IMR-90 (cell line): ENCODE results near the gene TMED8. TPM values are rescaled to one million over a fixed set of nuclear protein-coding genes. Genes with fewer than 3 reads are reported as not detected.
A peak's percentile ranks its signal among the peaks of the same experiment; 100 is the strongest.

Source experiments
- ATAC-seq: fragments of 200-7000 bp; cut with Tn5 transposase; 2 replicates; pipeline ENCODE4 v1.9.1; 2020; ENCODE audit warnings: low read depth, mild to moderate bottlenecking, moderate library complexity
- BruUV-seq: library from RNA; stranded (reverse); fragments of 400-500 nt; replicated peaks from 2 replicates; lab custom pipeline; 2021; lab: Mats Ljungman, UMichigan
- CTCF ChIA-PET: fragments of 300-600 bp; formaldehyde crosslinking; extraction: SDS; loops from one replicate; lab custom pipeline; 2021; ENCODE audit warnings: antibody characterized with exemption; lab: Yijun Ruan, JAX
- POLR2A ChIA-PET: fragments of 300-600 bp; sonication (Branson Sonifier 250); formaldehyde crosslinking; loops from one replicate; lab custom pipeline; 2022; ENCODE audit warnings: antibody characterized with exemption; ENCODE audit not compliant: unreplicated experiment; lab: Charles Lee
- DNase-seq: peaks from one replicate; pipeline ENCODE4 v3.0.0; 2013
- H2AFZ ChIP-seq: replicated peaks from 2 replicates; pipeline ENCODE3; 2013; ENCODE audit warnings: low read length, mild to moderate bottlenecking; ENCODE audit not compliant: poor library complexity
- H2AK5ac ChIP-seq: 2 replicates; pipeline ENCODE4 v1.6.1; 2013; ENCODE audit warnings: low read depth, low read length, inconsistent platforms
- H2AK9ac ChIP-seq: replicated peaks from 2 replicates; pipeline ENCODE3; 2013; ENCODE audit warnings: mild to moderate bottlenecking, low read depth, low read length, moderate library complexity; ENCODE audit not compliant: poor library complexity
- H2BK120ac ChIP-seq: 2 replicates; pipeline ENCODE4 v1.6.1; 2013; ENCODE audit warnings: low read depth, low read length, inconsistent platforms
- H2BK15ac ChIP-seq: 3 replicates; pipeline ENCODE4 v1.6.1; 2013; ENCODE audit warnings: low read depth, low read length, inconsistent platforms
- H2BK20ac ChIP-seq: 2 replicates; pipeline ENCODE4 v1.6.1; 2013; ENCODE audit warnings: low read depth, mild to moderate bottlenecking, inconsistent platforms, low read length, moderate library complexity
- H2BK5ac ChIP-seq: 2 replicates; pipeline ENCODE4 v1.6.1; 2013; ENCODE audit warnings: mild to moderate bottlenecking, low read depth, low read length, inconsistent platforms; ENCODE audit not compliant: poor library complexity, severe bottlenecking
- H3K14ac ChIP-seq: replicated peaks from 2 replicates; pipeline ENCODE4 v1.6.1; 2013; ENCODE audit warnings: low read depth, low read length, inconsistent platforms
- H3K18ac ChIP-seq: 2 replicates; pipeline ENCODE4 v1.6.1; 2013; ENCODE audit warnings: low read depth, low read length, control low read depth
- H3K23ac ChIP-seq: 2 replicates; pipeline ENCODE4 v1.6.1; 2013; ENCODE audit warnings: low read depth, low read length, inconsistent platforms
- H3K27ac ChIP-seq: 2 replicates; pipeline ENCODE4 v1.5.1; 2013; ENCODE audit warnings: mild to moderate bottlenecking, control low read depth, low read length; ENCODE audit not compliant: insufficient read depth
- H3K27me3 ChIP-seq: 2 replicates; pipeline ENCODE4 v1.6.1; 2013; ENCODE audit warnings: low read length; ENCODE audit not compliant: control insufficient read depth, insufficient read depth
- H3K36me3 ChIP-seq: 2 replicates; pipeline ENCODE4 v1.6.1; 2013; ENCODE audit warnings: low read length, mixed read lengths; ENCODE audit not compliant: control insufficient read depth, insufficient read depth
- H3K4ac ChIP-seq: 2 replicates; pipeline ENCODE4 v1.6.1; 2013; ENCODE audit warnings: low read depth, low read length, inconsistent platforms
- H3K4me1 ChIP-seq: 2 replicates; pipeline ENCODE4 v1.6.1; 2013; ENCODE audit warnings: low read length, mixed read lengths; ENCODE audit not compliant: control insufficient read depth, insufficient read depth
- H3K4me2 ChIP-seq: 2 replicates; pipeline ENCODE4 v1.6.1; 2013; ENCODE audit warnings: low read depth, mild to moderate bottlenecking, control low read depth, low read length, moderate library complexity
- H3K4me3 ChIP-seq: 2 replicates; pipeline ENCODE4 v1.5.1; 2013; ENCODE audit warnings: low read depth, mild to moderate bottlenecking, control low read depth, low read length, moderate library complexity; ENCODE audit not compliant: insufficient read depth
- H3K56ac ChIP-seq: 2 replicates; pipeline ENCODE4 v1.6.1; 2013; ENCODE audit warnings: low read length, inconsistent platforms; ENCODE audit not compliant: insufficient read depth; ENCODE audit errors: extremely low read depth
- H3K79me1 ChIP-seq, 2 experiments: 2 replicates each; pipeline ENCODE4 v1.6.1; 2013; ENCODE audit warnings: low read length in 2 of 2, inconsistent platforms in 1 of 2, low read depth in 1 of 2
- H3K9ac ChIP-seq: 2 replicates; pipeline ENCODE4 v1.6.1; 2013; ENCODE audit warnings: low read depth, low read length, control low read depth
- H3K9me1 ChIP-seq: 2 replicates; pipeline ENCODE4 v1.6.1; 2013; ENCODE audit warnings: low read length, inconsistent platforms; ENCODE audit not compliant: insufficient read depth
- H3K9me3 ChIP-seq: 2 replicates; pipeline ENCODE4 v1.6.1; 2013; ENCODE audit warnings: low read length; ENCODE audit not compliant: control insufficient read depth, insufficient read depth
- H4K20me1 ChIP-seq: 2 replicates; pipeline ENCODE4 v1.6.1; 2013; ENCODE audit warnings: low read length, inconsistent platforms; ENCODE audit not compliant: insufficient read depth
- H4K5ac ChIP-seq: 2 replicates; pipeline ENCODE4 v1.6.1; 2013; ENCODE audit warnings: mild to moderate bottlenecking, low read depth, low read length, control low read depth
- H4K8ac ChIP-seq, 2 experiments: 2 replicates each; pipeline ENCODE4 v1.6.1; 2013; ENCODE audit warnings: low read depth in 2 of 2, low read length in 2 of 2, control low read depth in 1 of 2, inconsistent platforms in 1 of 2
- H4K91ac ChIP-seq: 2 replicates; pipeline ENCODE4 v1.6.1; 2013; ENCODE audit warnings: low read depth, low read length, inconsistent platforms; ENCODE audit not compliant: insufficient read depth
- BHLHE40 ChIP-seq: fragments of 150-350 bp; IDR thresholded peaks from 2 replicates; pipeline ENCODE4 v1.6.1; 2016; ENCODE audit warnings: mild to moderate bottlenecking, low read depth, low read length
- CEBPB ChIP-seq: IDR thresholded peaks from 2 replicates; pipeline ENCODE4 v1.6.1; 2012; ENCODE audit warnings: low read depth, low read length, improper control_type of control experiment
- CHD1 ChIP-seq: IDR thresholded peaks from 2 replicates; pipeline ENCODE4 v1.6.1; 2012; ENCODE audit warnings: low read depth, low read length, improper control_type of control experiment
- ELK1 ChIP-seq: fragments of 150-350 bp; IDR thresholded peaks from 2 replicates; pipeline ENCODE4 v1.6.1; 2016; ENCODE audit warnings: low read depth, mild to moderate bottlenecking, low read length, moderate library complexity, borderline replicate concordance
- FOS ChIP-seq: fragments of 150-350 bp; IDR thresholded peaks from 2 replicates; pipeline ENCODE4 v1.6.1; 2016; ENCODE audit warnings: low read depth, low read length
- MAFK ChIP-seq: IDR thresholded peaks from 2 replicates; pipeline ENCODE4 v1.6.1; 2012; ENCODE audit warnings: low read depth, low read length, improper control_type of control experiment
- MAZ ChIP-seq: IDR thresholded peaks from 2 replicates; pipeline ENCODE4 v1.6.1; 2012; ENCODE audit warnings: low read depth, mild to moderate bottlenecking, low read length, improper control_type of control experiment, moderate library complexity, borderline replicate concordance
- MXI1 ChIP-seq: IDR thresholded peaks from 2 replicates; pipeline ENCODE4 v1.6.1; 2012; ENCODE audit warnings: low read depth, mild to moderate bottlenecking, low read length, moderate library complexity, borderline replicate concordance
- NFE2L2 ChIP-seq: fragments of 150-350 bp; IDR thresholded peaks from 2 replicates; pipeline ENCODE4 v1.6.1; 2016; ENCODE audit warnings: low read depth, mild to moderate bottlenecking, low read length
- POLR2A ChIP-seq: IDR thresholded peaks from 2 replicates; pipeline ENCODE4 v1.6.1; 2012; ENCODE audit warnings: mild to moderate bottlenecking, low read depth, low read length
- RAD21 ChIP-seq: IDR thresholded peaks from 2 replicates; pipeline ENCODE4 v1.6.1; 2012; ENCODE audit warnings: low read length, improper control_type of control experiment
- RCOR1 ChIP-seq: IDR thresholded peaks from 2 replicates; pipeline ENCODE4 v1.6.1; 2012; ENCODE audit warnings: mild to moderate bottlenecking, low read length, improper control_type of control experiment; ENCODE audit not compliant: insufficient replicate concordance
- RFX5 ChIP-seq: IDR thresholded peaks from 2 replicates; pipeline ENCODE4 v1.8.0; 2012; ENCODE audit warnings: low read depth, mild to moderate bottlenecking, low read length, moderate library complexity
- SMC3 ChIP-seq: fragments of 150-350 bp; IDR thresholded peaks from 2 replicates; pipeline ENCODE4 v1.6.1; 2016; ENCODE audit warnings: low read depth, mild to moderate bottlenecking, antibody characterized with exemption, low read length, moderate library complexity
- USF2 ChIP-seq: fragments of 150-350 bp; IDR thresholded peaks from 2 replicates; pipeline ENCODE4 v1.6.1; 2017; ENCODE audit warnings: mild to moderate bottlenecking, antibody characterized with exemption, low read length, low read depth
- WGBS, 2 experiments: methylation state at CpG; one replicate each; pipeline versions ENCODE4 v1.1.5 to v1.1.7; 2013; ENCODE audit warnings: missing lambda C conversion rate in 2 of 2; ENCODE audit not compliant: insufficient read length in 1 of 2; ENCODE audit errors: extremely low coverage in 2 of 2; 5-methylcytosine and 5-hydroxymethylcytosine counted together
- dilution Hi-C: fragments of 300-500 bp; cut with HindIII; formaldehyde crosslinking; loops from one replicate; pipeline ENCODE4 v1.14.3; 2018; ENCODE audit warnings: low sequenced_read_pairs; ENCODE audit not compliant: unreplicated experiment
- in situ Hi-C: fragments of 300-500 bp; cut with MboI; formaldehyde crosslinking; loops from 3 replicates; pipeline ENCODE4 v1.14.3; 2019; ENCODE audit warnings: low sequenced_read_pairs, inconsistent platforms, mixed read lengths
- intact Hi-C: fragments of 100-400 bp; cut with micrococcal nuclease; formaldehyde crosslinking; loops from 2 replicates; pipeline ENCODE4 v1.10.0; 2022
- polyA plus RNA-seq, 3 experiments: library from polyadenylated mRNA; depleted of rRNA; stranded (reverse); fragments of >200 nt; gene quantifications; 2 replicates each; pipeline ENCODE4 v1.2.3, GENCODE V29; 2012; ENCODE audit warnings: low replicate concordance in 1 of 3
- total RNA-seq: library from RNA; depleted of rRNA; stranded (reverse); fragments of >200 nt; gene quantifications from 2 replicates; pipeline ENCODE4 v1.2.3, GENCODE V29; 2012
- TF ChIP-seq, protein P1 (sequence below): conservative IDR thresholded peaks from 2 replicates; pipeline ENCODE4 v1.5.1; 2012; ENCODE audit warnings: mild to moderate bottlenecking, low read depth, low read length, improper control_type of control experiment

TMED8 gene
- total and polyA plus RNA-seq, 2 of the 4 experiments (the other 2 are of a cell fraction), result 2.2 to 5.0 TPM

DNA sequence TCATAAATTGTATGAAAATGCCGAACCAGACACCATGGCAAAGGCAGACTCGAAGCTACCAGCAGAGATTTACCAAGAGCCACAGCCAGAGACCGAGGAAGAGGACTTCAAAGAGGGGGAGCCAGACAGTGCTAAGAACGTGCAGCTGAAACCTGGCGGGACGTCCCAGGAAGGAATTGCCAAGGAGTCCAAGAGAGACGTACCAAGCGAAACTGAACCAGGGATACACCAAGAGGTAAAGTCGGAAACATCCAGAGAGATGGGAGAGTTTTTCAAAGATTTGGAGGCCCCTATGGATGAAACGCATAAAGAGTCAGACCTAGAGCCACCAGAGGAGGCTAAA is 579 bp upstream of the TMED8 start:
- intact Hi-C loops, result loop anchor here (1.0 to 2.0 kb wide), 2 partner anchors 57 to 80 kb away; partner anchors contain the start of genes GSTZ1, POMT2 and VIPAS39

More for the DNA sequence above, 579 bp upstream of the TMED8 start:
- Histone ChIP-seq H3K9ac (peak overlapping the region; percentile 31), H3K23ac (no peak overlapping the region), H3K36me3 (no peaks in the 10 kb centered on the region), H4K5ac (no peak overlapping the region; the same call in 1 of the 2 replicates), H4K91ac (no peak overlapping the region), H4K8ac (peak overlapping the region; percentile 77 to 83; a peak in 3 of 4 replicates), H3K9me3 (no peaks in the 10 kb centered on the region), H3K18ac (no peak overlapping the region), H4K20me1 (no peaks in the 10 kb centered on the region), H2BK20ac (no peak overlapping the region), H2AK9ac (no peak overlapping the region), H3K27ac (no peak overlapping the region; the same call in 1 of the 2 replicates), H3K56ac (no peak overlapping the region), H2BK5ac (no peak overlapping the region), H3K27me3 (peaks cover 7% of the 10 kb centered on the region), H2AFZ (peak overlapping the region; percentile 96), H2BK15ac (no peak overlapping the region), H2BK120ac (no peak overlapping the region), H2AK5ac (no peak overlapping the region), H3K4me1 (no peaks in the 10 kb centered on the region), H3K14ac (no peak overlapping the region), H3K4ac (no peak overlapping the region), H3K4me2 (peak overlapping the region; percentile 70), H3K9me1 (peaks cover 3% of the 10 kb centered on the region), H3K4me3 (peak overlapping the region; percentile 86), H3K79me1 (peaks cover 7 to 13% of the 10 kb centered on the region in 2 experiments; a peak in 3 of 4 replicates)
- WGBS, 2 experiments, result 2% methylated on average over 6 of the region's 10 CpGs; no CpG with 5 or more reads in 1 of the 2 experiments
- DNase-seq (no peak), ATAC-seq (peak; percentile 9)
- TF ChIP-seq RFX5 (no peak), FOS (no peak), RCOR1 (no peak), MAZ (no peak), RAD21 (no peak), BHLHE40 (no peak), CHD1 (no peak), MAFK (no peak), NFE2L2 (no peak), MXI1 (no peak), POLR2A (no peak), USF2 (no peak), CEBPB (no peak), ELK1 (no peak), SMC3 (no peak)
- TF ChIP-seq, protein P1, sequence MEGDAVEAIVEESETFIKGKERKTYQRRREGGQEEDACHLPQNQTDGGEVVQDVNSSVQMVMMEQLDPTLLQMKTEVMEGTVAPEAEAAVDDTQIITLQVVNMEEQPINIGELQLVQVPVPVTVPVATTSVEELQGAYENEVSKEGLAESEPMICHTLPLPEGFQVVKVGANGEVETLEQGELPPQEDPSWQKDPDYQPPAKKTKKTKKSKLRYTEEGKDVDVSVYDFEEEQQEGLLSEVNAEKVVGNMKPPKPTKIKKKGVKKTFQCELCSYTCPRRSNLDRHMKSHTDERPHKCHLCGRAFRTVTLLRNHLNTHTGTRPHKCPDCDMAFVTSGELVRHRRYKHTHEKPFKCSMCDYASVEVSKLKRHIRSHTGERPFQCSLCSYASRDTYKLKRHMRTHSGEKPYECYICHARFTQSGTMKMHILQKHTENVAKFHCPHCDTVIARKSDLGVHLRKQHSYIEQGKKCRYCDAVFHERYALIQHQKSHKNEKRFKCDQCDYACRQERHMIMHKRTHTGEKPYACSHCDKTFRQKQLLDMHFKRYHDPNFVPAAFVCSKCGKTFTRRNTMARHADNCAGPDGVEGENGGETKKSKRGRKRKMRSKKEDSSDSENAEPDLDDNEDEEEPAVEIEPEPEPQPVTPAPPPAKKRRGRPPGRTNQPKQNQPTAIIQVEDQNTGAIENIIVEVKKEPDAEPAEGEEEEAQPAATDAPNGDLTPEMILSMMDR, result no peak
- dilution Hi-C loops (no loop called here), in situ Hi-C loops (no loop called here)
- ChIA-PET CTCF (interaction anchor here (0.7 kb wide), 1 partner anchor 607 kb away, joined by 3 read pairs; no protein-coding TSS in a partner anchor), POLR2A (interaction anchor here (0.6 to 0.7 kb wide), 2 partner anchors 20 to 604 kb away, joined by 3 to 9 read pairs; no protein-coding TSS in a partner anchor)
- BruUV-seq, result no TSS peak
